Measurements from ENCODE around the gene GRIFIN. TPM values are rescaled to one million over a fixed set of nuclear protein-coding genes. Genes with fewer than 3 reads are reported as not detected.

Gene GRIFIN
- total and polyA plus RNA-seq, 9 of the 15 experiments (the other 6 are each of a cell fraction or from before 2014, with no cell fraction given): not detected

GRCh38 chr7:2475678-2476015, 551 bp downstream of the GRIFIN start (continued):
- TF ChIP-seq RERE (CRISPR knock-in tag; IDR thresholded peaks at IDR 0.05; ENCODE audit: borderline replicate concordance) (no peak), PKNOX1 (IDR thresholded peaks at IDR 0.05) (no peak), ARID4B (CRISPR knock-in tag; IDR thresholded peaks at IDR 0.05) (no peak), RBM34 (IDR thresholded peaks at IDR 0.05; ENCODE audit: borderline replicate concordance, insufficient read depth, low read length) (no peak), CBFA2T2 (conservative IDR thresholded peaks at IDR 0.05) (no peak)
